ENCODE data around the gene CPLANE1. TPM values are rescaled to one million over a fixed set of nuclear protein-coding genes. Genes with fewer than 3 reads are reported as not detected.

The CPLANE1 gene
- total RNA-seq, 4 donors from 2014 or later: 50.0 to 80.0 (median 61.1) TPM

- no peak for TF ChIP-seq POLR2A (IDR thresholded peaks at IDR 0.05)
- no peak for TF ChIP-seq CTCF (IDR thresholded peaks at IDR 0.05)
- TF ChIP-seq EP300 (IDR thresholded peaks at IDR 0.05): no peak
- 84 to 98% methylated on average over 3 of the region's 3 CpGs for WGBS, 2 donors
- no peaks in the 10 kb centered on the region for H3K9me3 ChIP-seq
- no peak for DNase-seq (ENCODE audit: low spot score in 2 of 2)
- H3K36me3 ChIP-seq: peaks cover 0 to 96% (median 16%) of the 10 kb centered on the region in 3 donors
- H3K4me1 ChIP-seq: no peaks in the 10 kb centered on the region
- no peak overlapping the region for H3K27ac ChIP-seq
- no peak overlapping the region for H3K4me3 ChIP-seq
- no peaks in the 10 kb centered on the region for H3K27me3 ChIP-seq
These were observed 74.2 kb downstream of the CPLANE1 start for GRCh38 chr5:37174928-37175327.

- peaks cover 0 to 99% (median 16%) of the 10 kb centered on the region in 3 donors for H3K36me3 ChIP-seq
- no peaks in the 10 kb centered on the region for H3K27me3 ChIP-seq
- no peak overlapping the region for H3K27ac ChIP-seq
- H3K9me3 ChIP-seq: no peaks in the 10 kb centered on the region
- DNase-seq (ENCODE audit: low spot score in 2 of 2): no peak
- TF ChIP-seq EP300 (IDR thresholded peaks at IDR 0.05) (no peak), POLR2A (IDR thresholded peaks at IDR 0.05) (no peak), CTCF (IDR thresholded peaks at IDR 0.05) (no peak)
- no peaks in the 10 kb centered on the region for H3K4me1 ChIP-seq
- WGBS, 2 donors: 95 to 97% methylated on average over 2 of the region's 2 CpGs
- no peak overlapping the region for H3K4me3 ChIP-seq
These were observed 76.2 kb downstream of the CPLANE1 start for GRCh38 chr5:37172957-37173356.

GRCh38 chr5:37170856-37171255 is 78.3 kb downstream of the CPLANE1 start:
- DNase-seq (ENCODE audit: low spot score in 2 of 2): no peak
- Histone ChIP-seq H3K4me1 (no peaks in the 10 kb centered on the region), H3K36me3 (peaks cover 0 to 98% (median 8%) of the 10 kb centered on the region in 3 donors), H3K27me3 (no peaks in the 10 kb centered on the region), H3K27ac (no peak overlapping the region), H3K4me3 (no peak overlapping the region), H3K9me3 (no peaks in the 10 kb centered on the region)
- 96 to 97% methylated on average over 6 of the region's 6 CpGs for WGBS, 2 donors
- TF ChIP-seq CTCF (IDR thresholded peaks at IDR 0.05) (no peak), POLR2A (IDR thresholded peaks at IDR 0.05) (no peak), EP300 (IDR thresholded peaks at IDR 0.05) (no peak)

- Histone ChIP-seq H3K9me3 (no peaks in the 10 kb centered on the region), H3K4me3 (no peak overlapping the region), H3K36me3 (peaks cover 0 to 66% (median 0%) of the 10 kb centered on the region in 3 donors), H3K27me3 (no peaks in the 10 kb centered on the region), H3K4me1 (no peaks in the 10 kb centered on the region), H3K27ac (no peak overlapping the region)
- TF ChIP-seq CTCF (IDR thresholded peaks at IDR 0.05): no peak
- TF ChIP-seq POLR2A (IDR thresholded peaks at IDR 0.05): no peak
- no peak for TF ChIP-seq EP300 (IDR thresholded peaks at IDR 0.05)
- WGBS, 2 donors: 93 to 96% methylated on average over 3 of the region's 3 CpGs
- no peak for DNase-seq (ENCODE audit: low spot score in 2 of 2)
These were observed 83.0 kb downstream of the CPLANE1 start for GRCh38 chr5:37166197-37166596.

GRCh38 chr5:37165761-37166160 is 83.4 kb downstream of the CPLANE1 start:
- peaks cover 0 to 61% (median 0%) of the 10 kb centered on the region in 3 donors for H3K36me3 ChIP-seq
- H3K9me3 ChIP-seq: no peaks in the 10 kb centered on the region

More at GRCh38 chr5:37165761-37166160, 83.4 kb downstream of the CPLANE1 start:
- TF ChIP-seq POLR2A (IDR thresholded peaks at IDR 0.05) (no peak), EP300 (IDR thresholded peaks at IDR 0.05) (no peak), CTCF (IDR thresholded peaks at IDR 0.05) (no peak)
- Histone ChIP-seq H3K4me3 (no peak overlapping the region), H3K27me3 (no peaks in the 10 kb centered on the region), H3K27ac (no peak overlapping the region), H3K4me1 (no peaks in the 10 kb centered on the region)
- WGBS, 2 donors: 89% methylated on average over 1 of the region's 1 CpG
- no peak for DNase-seq (ENCODE audit: low spot score in 2 of 2)

Measured in tibial nerve (tissue), 4 donors.